NCI-H2227 treated with DMSO at 0.1 percent for 48 hours (cell line): ENCODE data around the gene EPS8.
A peak's percentile ranks its signal among the peaks of the same experiment; 100 is the strongest.
"Not testable (repeated sequence)": the region's sequence is repeated elsewhere in the genome, so short reads cannot be mapped to it uniquely, and the experiment has no call there.

Experiments
- DNase-seq: peaks from one replicate; lab custom pipeline; 2025; lab: John Stamatoyannopoulos, UW

EPS8 gene

DNA sequence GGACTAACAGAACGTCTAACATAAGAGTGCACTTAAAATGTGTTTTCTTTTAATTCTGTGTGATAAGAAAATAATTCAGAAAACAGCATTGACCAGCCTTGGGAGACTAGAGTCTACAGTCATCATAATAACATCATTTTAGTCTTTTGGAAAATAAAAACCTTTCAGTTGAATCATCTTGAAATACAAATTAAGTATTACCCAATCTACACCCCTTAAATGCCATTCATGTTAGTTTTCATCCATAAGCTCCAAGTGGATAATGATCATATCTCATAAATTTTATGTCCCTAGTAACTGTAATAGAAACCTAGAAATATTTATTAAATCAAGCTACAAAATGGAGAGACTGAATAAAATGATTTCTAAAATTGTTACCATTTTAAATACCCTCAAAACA lies 32.4 kb downstream of the EPS8 start:
- no peak for DNase-seq

DNA sequence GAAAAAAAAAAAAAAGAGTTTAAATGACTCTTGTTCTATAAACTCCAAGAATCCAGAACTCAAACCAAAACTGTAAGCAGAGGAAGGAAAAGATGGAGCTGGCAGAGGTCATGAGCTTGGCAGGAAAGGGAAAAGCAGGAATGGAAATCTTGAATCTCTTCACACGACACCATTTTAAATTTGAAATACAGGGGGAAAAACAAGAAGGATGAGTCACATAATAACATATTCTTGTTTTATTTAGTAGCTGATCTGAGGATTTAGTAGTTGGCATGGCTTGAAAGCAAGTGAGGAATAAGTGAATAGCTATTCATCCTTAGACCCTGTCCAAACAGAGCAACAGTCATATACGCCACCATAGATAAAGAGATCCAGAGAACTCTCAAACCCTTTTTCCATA lies 35.0 kb downstream of the EPS8 start:
- DNase-seq, result no peak

DNA sequence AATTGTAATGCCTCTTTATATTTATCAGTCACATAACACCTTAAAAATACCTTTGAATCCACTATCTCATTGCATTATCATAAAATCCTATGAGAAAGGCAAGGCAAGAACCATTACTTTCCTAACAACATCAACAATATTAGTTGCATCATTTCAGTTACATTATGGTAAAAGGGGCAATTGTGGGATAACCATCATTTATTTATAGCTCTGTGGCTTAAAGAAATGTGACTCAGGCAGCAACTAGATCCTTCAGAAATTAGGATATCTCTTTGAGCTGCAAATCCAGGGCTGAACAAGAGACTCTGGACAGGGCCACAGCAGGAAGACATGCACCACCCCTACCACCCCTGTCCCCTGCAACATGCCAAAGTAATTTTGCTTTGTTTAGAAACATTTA lies 36.4 kb downstream of the EPS8 start:
- DNase-seq, result no peak

DNA sequence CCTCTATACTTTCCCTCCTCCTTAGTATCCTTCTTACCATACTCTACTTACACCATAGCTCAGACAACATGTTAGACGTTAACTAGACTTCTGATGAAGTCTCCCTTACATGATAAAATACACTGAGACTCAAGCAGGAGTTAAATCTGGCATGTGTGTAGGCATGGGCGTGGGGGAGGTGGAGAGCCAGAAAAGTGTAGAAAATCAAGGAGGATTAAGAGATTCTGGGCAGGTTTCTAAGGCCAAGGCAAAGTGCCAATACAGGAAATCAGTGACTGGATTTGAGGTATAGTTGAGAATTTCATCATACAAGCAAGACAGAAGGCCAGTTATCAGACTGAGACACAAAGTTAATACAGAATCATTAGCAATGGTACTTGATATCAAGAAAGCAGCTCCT lies 37.4 kb downstream of the EPS8 start:
- no peak for DNase-seq

DNA sequence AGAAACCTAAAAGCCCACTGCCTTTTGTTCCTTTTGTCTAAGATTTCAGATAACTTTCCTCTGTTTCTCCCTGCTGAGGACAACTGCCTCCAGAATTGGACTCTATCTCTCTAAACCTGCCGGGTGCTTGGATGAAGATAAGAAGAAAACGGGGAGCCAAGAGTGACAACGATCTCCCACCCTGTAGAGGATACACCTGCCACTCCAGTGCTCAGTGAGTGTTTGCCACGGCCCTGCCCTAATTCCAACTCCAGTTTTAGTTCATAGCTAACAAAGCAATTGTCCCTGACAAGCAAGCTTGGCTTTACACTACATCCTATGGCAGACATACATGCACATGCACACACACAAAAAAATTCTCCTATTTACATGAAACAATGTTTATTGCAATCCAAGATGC lies 39.3 kb downstream of the EPS8 start:
- DNase-seq, result no peak

DNA sequence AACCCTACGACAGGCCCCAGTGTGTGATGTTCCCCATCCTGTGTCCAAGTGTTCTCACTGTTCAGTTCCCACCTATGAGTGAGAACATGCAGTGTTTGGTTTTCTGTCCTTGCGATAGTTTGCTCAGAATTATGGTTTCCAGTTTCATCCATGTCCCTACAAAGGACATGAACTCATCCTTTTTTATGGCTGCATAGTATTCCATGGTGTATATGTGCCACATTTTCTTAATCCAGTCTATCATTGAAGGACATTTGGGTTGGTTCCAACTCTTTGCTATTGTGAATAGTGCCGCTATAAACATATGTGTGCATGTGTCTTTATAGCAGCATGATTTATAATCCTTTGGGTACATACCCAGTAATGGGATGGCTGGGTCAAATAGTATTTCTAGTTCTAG lies 47.3 kb downstream of the EPS8 start:
- not testable (repeated sequence) for DNase-seq

DNA sequence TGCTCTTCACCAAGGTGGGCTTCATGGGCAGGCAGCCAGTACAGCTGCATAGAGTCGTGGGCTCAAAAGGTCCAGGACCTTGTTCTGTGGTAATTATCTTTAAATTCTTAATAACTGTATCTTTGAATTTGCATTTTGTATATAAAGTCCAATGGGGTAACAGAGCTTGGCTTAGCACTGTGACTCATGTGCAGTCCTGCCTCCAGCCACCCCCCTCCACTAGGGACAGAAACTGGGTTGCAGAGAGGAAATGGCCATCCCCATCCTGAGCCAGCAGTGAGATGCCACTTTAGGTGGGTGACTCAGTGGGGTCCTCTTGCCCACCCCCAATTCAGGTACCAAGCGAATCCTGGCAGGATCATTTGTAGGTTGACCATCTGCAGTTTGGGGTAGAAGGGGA lies 48.1 kb downstream of the EPS8 start:
- DNase-seq, result no peak

DNA sequence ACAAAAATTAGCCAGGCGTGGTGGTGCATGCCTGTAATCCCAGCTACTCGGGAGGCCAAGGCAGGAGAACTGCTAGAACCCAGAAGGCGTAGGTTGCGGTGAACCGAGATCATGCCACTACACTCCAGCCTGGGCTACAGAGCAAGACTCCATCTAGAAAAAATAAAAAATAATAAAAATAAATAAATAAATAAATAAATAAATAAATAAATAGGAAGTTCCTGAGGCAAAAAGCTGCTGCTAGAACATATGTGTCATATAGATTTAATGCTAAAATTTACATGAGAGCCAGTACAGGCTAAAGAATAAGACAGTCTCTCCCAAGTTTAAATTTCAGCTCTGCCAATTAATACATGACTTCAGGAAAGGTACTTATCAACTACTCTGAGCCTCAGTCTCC lies 48.8 kb downstream of the EPS8 start:
- DNase-seq, result not testable (repeated sequence)

DNA sequence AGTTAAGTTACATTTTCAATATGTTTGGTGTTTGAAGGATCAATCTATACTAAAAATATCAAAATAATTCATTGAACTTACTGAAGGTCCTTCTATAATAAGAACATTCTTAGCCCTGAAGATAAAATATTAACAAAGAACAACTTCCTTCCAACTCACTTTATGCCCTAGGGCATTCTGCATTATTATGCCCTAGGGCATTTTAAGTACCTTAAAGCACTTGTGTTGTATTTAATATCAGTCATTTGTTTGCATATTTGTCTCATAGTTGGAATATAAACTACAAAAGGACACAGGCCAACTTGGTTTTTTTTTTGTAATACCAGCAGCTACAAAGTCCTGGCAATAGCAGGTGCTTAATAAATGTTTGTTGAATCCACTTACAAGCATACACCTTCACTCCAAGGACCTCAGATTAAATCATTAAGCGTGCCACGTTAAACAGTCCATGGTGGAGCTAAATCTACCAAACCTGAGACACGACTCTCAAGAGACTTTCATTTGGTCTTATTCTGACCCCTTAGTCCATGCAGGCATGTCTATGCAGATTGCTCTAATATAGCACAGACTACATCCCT lies 50.7 kb downstream of the EPS8 start:
- no peak for DNase-seq

DNA sequence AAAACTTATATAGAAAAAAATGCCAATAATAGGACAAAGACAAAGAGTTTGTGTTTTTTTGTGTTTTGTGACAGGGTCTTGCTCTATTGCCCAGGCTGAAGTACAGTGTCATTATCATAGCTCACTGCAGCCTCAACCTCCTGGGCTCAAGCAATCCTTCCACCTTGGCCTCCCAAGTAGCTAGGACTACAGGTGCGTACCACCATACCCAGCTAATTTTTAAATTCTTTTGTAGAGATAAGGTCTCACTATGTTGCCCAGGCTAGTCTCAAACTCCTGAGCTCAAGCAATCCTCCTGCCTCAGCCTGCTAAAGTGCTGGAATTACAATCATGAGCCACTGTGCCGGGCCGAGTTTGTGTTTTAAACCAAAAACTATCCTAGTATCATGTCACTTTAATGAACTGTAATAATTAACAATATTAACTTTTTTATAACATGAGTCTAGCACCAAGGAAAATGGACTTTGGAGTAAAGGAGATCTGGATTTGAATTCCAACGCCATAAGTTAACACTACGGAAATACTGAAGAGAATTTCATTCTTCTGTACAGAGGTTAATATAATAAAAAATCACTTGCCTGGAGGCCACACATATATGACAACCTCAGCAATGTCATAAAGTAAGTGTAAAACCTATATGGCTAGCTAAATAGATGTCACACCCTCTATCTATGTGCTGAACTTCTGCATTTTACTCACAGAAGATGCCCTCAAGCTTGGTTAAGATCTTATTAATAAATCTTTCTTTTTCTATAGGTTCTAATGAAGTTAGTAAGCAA lies 53.2 kb downstream of the EPS8 start:
- no peak for DNase-seq

DNA sequence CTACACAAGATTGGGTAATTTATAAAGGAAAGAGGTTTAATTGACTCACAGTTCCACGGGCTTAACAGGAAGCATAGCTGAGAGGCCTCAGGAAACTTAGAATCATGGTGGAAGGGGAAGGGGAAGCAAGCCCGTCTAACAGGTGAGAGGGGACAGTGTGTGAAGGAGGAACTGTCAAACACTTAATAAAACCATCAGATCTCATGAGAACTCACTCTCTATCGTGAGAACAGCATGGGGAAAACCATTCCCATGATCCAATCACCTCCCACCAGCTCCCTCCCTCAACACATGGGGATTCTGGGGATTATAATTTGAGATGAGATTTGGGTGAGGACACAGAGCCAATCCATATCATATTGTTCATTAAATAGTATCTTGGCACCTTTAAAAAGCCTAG lies 56.1 kb downstream of the EPS8 start:
- DNase-seq, result no peak

DNA sequence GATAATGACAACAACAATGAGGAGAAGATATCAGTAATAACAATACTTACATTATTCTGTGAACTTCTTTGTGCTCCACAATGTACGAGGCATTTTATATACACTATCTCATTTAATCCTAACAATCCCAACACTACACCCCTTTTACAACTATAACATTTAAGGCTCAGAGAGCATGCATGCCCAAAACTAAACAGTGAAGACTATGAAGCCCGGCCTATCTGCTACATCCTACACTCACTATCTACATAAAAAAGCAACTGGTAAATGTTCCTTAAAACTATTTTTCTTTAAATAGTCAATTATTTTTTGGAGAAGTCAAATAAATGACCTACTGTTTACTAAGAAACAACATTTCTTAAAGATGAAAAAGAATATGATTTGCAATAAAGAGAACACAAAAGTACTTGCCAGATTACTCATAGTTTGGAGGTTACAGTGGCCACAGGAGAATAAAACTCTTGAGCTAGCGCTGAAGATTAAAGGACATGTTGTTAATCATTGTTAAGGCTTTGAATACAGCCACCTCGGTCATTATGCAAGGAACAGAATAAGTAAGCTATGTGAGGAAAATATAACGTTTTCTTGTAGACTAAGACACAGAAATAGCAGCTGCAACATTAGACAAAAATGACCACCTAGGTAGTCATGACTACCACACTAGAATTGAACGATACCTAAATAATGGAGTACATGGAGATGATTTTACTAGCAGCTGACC lies 56.7 kb downstream of the EPS8 start:
- DNase-seq, result no peak

DNA sequence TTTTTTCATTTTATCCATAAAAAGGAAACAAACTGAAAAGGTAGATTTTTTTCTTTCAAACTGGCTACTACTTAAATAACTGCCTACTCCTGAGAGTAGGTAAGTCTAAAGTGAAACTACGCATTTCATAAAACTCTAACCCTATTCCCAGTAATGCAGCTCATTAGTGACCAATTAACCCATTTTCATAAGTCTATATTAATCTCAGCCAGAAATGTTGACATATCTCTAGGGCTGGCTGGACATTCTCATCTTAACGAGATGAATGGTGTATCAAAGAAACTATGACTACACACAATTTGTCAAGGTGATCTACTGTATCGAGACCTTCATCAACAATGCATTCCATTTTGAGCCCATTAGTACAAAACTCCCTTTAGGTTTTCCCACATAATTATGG lies 57.2 kb downstream of the EPS8 start:
- no peak for DNase-seq

DNA sequence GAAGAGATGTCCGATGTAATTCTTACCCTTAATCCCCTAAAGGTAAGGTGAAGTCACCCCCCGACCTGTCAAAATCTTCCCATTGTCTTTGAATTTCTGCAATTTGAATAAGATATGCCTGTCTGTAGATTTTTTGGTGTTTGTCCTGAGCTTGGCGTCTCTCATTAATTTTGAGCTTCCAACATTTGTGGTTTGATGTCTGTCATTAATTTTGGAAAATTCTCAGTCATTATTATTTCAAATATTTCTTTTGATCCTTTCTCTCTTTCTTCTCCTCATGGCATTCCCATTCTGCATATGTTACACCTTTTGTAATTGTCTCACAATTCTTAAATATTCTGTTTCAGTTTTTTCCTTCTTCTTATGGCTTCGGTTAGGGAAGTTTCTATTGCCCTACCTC lies 60.1 kb downstream of the EPS8 start:
- DNase-seq, result no peak

DNA sequence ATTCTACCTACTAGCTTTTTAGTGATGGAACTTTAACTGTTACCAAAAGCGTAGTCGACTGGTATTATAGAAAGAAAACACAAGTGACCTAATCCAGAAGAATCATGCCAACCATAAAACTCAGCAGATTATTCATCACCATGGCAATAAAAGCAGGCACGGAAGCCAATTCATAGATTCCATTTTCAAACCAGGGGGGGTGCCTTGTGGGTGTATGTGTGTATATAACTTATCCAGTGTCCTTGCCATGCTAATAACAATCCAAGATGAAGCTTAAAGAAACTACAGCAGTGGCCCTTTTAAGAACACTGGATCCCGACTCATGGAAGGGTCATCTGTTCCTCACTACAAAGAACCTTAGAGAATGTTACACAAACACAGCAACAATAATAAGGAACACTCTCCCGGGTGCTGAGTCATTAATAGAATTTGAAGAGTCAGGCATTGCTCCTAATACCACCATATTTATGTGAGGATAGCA lies 61.0 kb downstream of the EPS8 start:
- DNase-seq, result no peak

DNA sequence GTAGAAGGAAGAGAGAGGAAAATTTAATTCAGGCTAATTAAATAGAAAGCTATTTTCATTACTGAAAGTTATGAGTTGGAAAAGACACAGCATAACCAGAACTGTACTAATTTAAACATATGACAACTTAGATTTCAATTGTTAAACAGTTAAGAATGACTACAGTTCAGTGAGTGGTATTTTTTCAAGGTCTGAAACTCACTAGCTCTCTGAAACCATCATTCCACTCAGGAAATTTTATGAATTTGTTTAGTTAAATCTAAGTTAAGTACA lies 62.4 kb downstream of the EPS8 start:
- no peak for DNase-seq

DNA sequence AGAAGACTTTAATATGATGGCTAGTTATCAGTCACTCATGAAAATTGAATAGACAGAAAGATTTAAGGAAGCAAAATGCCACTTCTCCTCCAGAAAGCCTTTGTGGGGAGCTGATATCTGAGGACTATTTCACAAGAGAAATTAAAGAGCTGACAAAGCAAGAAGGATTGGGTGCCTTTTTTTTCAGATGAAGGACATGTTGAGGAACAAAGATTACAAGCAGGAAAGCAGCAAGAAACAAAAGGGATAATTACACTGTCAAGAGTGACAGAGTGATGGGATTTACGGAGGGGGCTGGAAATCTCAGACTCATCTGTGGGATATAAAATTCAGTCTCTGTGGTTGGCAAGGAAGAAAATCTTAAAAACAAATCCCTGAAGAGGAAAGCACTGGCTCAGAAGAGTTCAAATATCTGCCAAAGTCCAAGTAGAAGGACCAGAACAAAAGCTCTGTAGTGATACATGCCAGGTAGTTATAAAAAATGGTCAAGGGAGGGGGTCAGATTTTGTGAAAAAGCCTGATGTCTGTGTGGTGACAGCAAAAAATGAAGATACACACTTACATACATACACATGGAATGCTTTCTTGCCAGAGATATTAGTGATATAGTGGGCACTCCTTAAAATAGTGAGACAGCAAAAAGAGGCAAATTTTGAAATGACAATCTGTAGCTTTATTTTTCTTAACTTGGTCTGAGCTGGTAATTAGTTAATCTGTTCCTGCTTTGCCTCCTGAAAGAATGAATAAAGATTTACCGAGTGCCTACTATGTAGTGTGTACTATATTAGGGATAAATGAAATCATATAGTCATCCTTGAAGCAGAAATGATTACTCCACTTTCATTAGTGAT lies 62.9 kb downstream of the EPS8 start:
- DNase-seq, result peak; percentile 28

DNA sequence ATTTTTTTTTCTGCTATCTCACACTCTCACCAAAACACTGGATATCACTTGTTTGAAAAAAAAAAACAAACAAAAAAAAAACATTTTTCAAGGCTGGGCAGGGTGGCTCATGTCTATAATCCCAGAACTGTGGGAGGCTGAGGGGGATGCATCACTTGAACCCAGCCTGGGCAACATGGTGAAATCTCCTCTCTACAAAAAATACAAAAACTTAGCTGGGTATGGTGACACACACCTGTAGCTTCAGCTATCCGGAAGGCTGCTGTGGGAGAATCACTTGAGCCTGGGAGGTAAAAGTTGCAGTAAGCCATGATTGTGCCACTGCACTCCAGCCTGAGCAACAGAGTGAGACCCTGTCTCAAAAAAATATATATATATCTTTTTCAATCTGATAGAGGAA lies 66.2 kb downstream of the EPS8 start:
- DNase-seq, result no peak

DNA sequence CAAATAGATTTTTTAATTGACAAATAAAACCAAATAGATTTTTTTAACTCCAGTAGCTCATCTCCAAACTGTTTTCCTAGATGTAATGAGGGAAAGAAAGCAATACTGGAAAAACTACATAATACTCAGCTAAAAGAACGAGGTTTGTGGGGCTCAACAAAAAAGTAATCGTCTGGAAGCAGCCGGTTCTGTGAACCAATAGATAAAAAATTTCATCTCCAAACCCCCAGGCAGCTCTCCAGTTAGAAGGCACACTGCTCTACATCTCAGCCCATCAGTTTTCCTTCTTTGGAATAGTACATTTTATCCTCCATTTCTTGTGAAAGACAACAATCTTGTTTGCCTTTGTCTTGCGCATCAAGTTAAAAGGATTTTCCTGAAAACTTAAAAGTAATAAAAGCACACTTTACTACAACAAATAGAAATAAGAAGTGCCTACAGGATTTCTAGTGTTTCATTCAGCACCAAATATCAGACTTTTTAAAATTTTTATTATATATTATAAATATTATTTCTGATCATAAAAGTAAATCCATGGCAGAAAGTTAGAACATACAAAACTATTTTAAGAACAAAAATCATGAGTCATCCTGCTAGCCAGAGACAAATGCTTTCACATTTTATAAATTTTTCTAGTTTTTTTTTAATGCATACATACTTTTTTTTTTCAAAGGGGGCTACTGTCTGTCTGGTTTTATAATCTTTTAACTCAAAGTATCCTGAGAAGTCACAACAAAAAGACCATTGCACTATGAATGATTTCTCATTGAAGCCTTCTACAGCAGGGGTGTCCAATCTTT lies 67.7 kb downstream of the EPS8 start:
- no peak for DNase-seq

DNA sequence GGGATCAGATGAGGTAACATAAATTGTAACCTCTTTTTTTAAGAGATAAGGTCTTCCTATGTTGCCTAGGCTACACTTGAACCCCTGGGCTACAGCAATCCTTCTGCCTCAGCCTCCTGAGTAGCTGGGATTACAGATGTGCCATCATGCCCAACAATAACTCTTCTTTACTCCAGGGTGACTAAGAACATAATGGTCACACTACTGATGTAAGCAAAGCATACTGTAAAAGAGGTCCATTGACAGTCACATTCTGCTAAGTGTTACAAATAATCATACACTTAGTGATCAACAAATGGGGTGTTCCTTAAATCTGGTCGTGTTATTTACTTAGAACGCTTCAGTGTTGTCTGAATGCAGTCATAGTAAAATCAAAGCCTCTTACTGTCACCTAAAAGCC lies 68.9 kb downstream of the EPS8 start:
- no peak for DNase-seq

DNA sequence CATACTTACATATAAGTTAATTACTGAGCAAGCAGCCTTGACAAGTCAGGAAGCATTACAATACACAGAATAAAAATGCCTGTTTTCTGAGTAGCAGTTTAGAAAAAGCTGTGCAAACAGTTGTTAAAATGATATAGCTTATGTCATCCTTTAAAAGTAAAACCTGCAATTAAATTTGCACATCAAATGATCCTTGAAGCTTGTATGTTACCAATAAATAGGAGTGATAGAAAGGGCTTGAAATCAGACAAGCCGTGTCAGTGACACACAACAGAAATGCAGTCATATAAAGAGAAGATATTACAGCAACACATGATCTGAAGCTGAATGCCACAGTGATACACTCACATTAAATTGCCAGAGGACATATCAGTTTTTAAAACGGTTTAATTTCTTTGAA lies 70.0 kb downstream of the EPS8 start:
- no peak for DNase-seq
